LNCAP (cell line): ENCODE data around the gene STOML1.

ENCODE experiments used
- TF ChIP-seq, protein P1 (sequence below): fragments of 450-650 bp; IDR thresholded peaks from 2 replicates; pipeline ENCODE4 v1.5.1; 2017; ENCODE audit warnings: mild to moderate bottlenecking

Gene STOML1

DNA sequence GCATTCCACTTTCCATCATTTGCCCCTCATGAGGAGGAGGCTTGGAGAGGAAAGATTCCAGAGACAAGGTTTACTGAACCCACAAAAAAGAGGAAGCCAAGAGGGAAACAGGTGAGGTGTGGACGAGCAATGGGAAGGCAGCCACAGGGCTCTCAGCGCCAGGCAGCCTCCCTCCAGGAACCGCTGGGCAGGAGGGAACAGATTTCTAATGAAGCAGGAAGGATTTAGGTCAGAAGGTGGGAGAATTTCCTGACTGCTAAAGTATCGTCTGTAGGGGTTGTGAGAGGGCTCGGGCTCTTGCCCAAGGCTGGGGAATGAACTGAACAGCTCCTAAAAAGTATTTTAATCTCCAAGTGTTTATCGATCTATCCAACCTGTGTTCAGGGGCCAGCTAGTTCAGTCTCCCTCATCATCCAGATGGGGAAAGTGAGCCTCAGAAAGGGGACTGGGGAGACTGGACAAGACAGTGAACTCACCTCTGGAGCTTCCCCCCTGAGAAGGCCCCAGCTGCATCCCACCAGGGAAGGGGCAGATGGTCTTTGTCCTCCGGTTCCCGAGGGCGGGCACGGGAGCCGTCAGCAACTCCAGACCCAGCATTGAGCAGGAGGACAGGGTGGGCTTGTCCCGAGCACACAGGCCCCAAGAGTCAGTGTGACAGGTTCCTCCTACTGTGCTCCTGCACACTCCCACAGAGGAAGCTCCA lies 55.4 kb downstream of the STOML1 start:
- TF ChIP-seq, protein P1, sequence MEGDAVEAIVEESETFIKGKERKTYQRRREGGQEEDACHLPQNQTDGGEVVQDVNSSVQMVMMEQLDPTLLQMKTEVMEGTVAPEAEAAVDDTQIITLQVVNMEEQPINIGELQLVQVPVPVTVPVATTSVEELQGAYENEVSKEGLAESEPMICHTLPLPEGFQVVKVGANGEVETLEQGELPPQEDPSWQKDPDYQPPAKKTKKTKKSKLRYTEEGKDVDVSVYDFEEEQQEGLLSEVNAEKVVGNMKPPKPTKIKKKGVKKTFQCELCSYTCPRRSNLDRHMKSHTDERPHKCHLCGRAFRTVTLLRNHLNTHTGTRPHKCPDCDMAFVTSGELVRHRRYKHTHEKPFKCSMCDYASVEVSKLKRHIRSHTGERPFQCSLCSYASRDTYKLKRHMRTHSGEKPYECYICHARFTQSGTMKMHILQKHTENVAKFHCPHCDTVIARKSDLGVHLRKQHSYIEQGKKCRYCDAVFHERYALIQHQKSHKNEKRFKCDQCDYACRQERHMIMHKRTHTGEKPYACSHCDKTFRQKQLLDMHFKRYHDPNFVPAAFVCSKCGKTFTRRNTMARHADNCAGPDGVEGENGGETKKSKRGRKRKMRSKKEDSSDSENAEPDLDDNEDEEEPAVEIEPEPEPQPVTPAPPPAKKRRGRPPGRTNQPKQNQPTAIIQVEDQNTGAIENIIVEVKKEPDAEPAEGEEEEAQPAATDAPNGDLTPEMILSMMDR = no peak

DNA sequence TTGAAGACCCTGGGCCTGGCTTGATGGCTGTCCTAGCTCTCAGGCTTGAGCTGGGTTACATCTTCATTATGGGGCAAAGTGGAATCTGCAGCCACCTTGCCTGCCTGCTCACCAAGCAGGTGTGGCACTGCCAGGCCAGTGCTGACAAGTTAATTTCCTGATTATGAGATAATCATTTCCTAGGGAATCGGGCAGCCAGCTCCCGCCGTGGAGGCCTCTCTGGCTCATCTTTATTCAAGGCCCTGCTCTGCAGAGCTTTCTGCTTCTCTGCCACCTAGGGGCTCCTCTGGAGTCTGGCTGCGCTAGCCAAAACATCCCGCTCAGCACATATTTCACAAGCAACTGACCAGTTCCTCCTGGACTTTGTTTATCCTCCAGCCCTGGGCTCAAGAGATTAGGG lies 55.9 kb downstream of the STOML1 start:
- TF ChIP-seq, protein P1 = no peak

DNA sequence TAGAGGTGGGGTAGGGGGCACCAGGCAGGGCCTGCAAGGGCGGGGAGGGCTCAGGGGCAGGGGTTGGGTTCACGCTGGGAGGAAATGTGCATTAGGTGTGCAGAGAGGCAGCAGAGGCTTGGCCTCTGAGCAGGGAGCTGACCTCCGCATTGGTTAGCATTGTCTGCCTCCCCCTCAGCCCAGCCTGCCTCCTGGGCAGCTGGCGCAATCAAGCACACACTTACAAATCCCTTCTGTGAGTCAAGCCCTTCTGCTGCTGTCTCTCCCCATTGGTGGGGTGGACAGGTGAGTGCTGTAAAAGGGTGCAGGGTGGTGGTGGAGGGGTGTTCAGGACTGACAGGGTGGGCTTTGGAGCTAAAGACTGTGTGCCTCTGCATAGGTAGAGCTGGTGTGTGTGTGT lies 56.5 kb downstream of the STOML1 start:
- TF ChIP-seq, protein P1 = no peak

DNA sequence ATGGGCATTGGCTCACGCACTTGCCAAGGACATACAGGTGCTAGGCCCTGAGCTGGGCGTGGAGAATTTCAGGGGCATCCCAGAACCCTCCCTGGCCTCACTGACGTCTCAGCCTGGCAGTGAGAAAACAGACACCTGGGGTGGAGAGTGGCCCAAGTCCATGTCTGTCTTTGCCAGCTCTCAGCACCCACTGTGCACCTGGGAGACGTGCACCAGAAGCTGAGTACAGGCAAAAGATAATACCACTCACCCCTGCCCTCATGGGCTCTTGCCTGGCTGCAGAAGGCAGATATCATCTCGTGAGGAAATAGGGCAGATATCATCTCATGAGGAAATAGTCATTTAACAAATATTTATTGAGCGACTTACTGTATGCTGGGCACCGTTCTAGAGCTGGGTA lies 57.8 kb downstream of the STOML1 start:
- TF ChIP-seq, protein P1 = no peak

DNA sequence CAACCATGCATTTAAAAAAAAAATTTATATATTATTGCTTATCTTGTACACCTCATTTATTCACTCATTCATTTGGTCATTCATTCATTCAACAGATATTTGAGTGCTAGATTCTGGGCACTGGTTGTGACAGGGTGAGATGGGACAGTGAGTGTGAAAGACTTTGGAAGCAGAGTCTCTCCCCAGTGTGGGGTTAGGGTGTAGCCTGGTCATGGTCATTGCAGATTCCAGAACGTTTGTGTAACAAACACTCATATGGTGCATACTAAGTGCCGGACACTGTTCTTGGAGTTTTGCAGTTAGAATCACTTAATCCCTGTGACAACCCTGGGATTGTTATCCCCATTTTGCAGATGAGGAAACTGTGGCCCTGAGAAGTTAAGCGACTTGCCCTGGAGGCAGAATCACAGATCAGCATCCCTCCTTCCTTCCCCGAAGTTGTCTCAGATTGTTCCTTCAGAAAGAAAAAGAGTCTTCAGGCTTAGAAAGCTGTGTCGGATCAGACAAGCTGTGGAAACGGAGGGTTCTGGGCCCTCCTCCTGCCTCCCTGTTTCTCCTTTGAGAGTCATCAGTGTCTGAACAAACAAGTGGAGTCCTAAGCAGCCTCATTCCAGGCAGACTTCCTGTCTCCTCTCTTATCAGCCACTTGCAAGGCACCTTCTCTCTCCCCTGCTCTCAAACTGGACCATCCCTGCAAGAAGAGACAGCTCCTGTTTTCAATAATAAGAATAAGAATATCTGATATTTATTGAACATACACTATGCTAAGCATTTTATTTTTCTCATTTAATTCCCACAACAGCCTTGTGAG lies 59.5 kb downstream of the STOML1 start:
- TF ChIP-seq, protein P1 = no peak

DNA sequence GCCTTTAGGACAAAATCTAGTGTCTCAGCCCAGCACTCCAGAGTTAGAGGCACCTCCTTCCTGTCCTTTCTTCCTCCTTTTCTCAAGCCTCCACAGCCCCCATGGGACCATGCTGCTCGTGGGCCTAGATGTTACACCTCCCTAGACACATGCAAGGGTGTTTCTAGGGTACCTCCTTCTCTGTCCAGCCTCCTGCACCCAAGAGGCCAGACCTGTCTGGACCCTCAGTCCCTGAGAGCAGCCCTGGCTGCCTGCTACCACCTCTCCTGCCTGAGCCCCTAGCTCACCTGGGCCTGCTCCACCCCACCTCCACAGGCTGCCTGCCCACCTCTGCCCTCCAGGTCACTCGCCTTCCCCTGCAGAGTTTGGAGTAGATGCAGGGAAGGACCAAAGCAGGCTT lies 60.7 kb downstream of the STOML1 start:
- TF ChIP-seq, protein P1 = no peak

DNA sequence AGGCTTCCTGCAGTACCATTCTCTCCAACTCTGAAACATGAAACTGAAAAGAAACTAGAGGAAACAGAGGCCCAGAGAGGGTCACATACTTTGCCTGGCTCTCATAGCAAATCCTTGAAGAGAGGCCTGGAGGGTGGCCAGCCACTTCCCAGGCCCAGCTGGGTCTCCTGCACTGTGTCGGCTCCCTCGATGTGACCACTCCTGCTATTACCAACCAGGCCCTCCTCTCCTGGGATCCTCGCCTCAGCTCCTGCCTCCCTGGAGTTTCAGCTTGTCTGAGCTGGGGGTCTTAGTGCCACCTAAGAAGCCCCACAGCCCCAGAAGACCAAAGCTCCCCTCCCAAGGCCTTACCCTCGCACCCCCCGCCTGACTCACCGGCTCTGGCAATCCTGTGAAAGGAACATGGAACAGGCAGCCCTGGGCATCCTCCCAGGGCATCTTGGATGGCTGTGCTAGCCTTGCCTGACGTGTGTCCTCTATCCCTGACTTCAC lies 61.3 kb downstream of the STOML1 start:
- TF ChIP-seq, protein P1 = no peak
